ENCODE results near the gene KCNQ5.

KCNQ5 gene

DNA sequence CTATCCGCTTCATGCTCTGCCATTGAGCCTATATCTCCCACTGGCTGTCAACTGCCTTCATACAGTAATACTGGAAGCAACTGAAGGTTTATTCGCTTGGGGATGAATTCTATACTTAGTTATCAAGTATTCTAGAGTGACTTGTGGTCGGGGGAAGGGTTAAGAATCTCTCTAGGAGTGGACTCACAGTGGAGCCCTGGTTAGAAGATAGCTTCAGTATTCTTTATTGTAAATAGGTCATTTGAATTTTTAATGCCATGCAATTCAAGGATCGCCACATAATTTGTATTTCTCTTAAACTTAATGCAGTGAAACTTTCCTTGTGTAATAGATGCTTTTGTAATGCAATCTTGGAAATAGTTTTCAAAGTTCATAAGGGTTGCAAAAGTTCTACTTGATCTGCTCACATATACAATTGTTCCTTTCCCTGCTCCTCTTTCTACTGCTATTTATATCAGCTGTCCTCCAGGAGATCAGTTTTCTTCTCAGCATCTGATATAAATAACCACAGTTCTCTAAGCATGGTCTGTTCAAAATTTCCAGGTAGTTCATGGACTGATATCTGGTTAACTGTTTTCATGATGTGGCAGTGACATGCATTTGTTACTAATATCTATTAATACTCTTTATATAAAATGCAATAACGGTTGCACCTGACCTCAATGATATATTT is 120.3 kb downstream of the KCNQ5 start:
- DNase-seq (ENCODE audit: low read depth) = no peak

DNA sequence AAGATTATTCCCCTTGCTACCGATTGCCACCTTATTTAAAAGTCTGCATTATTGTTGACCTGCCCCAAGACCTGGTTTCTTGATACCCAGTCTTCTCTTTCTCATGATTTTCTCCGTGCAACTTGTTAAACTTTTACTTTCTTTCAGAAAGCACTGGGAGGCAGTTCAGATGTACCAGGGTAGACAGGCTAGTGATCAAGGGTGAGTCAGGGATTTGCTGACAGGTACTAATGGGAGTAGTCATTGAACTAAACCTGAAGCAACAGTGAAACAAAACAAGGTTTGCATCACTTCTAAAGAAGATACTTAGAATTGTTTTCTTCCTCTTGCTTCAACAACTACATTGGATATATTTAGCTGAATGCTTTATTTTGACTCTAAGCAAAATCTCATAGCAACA is 124.4 kb downstream of the KCNQ5 start:
- no peak for DNase-seq (ENCODE audit: low read depth)

DNA sequence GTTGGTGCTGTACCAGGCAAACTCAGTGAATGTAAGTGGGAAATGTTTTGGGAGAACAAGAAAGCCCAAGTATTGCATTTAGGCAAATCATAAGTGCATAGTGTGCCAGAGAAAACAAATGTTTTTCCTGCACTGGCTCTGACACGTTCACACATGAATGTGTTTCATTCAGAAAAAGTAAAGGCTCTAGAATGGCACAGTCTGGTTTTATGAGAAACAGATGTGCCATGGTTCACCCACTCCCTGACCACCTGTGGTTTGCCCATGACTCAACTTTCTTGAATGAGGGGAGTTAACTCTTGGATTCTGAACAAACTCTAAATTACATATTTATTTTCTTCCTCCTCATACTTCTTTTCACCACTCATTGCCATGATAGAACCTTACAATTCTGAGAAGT is 126.9 kb downstream of the KCNQ5 start:
- DNase-seq (ENCODE audit: low read depth) = peak; percentile 81

DNA sequence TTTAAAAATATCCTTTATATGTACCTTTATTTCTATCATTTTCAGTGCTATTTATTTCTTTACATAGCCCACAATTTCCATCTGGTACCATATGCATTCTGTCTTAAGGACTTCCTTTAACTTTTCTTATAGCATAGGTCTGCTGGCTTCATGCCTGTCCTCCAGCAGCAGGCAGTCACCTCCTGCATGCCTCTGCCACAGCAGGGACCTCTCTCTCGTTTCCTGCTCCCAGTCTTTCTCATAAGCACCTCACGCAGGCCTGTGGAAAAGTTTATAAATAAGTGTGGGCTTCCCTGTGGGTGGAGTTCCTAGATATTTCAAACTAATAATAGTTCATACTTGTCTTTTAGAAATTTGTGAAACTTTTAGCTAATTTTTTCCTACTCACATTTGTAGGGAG is 133.9 kb downstream of the KCNQ5 start:
- no peak for DNase-seq (ENCODE audit: low read depth)

DNA sequence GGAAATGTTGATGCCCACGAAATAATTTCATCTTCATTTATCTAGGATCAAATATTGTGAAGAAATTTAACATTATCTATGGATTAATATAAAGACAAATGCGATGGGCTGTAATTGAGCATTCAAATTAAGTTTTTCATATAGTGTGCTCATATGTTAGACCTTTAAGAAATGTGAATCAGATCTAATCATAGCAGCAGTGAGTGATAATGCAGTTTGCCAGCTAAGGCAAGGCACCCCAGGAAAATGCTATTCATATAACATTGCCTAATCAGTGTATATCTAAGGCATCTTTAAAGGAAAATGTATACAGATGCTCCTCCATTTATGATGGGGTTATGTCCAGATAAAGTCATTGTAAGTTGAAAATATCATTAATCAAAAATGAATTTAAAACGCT is 135.2 kb downstream of the KCNQ5 start:
- DNase-seq (ENCODE audit: low read depth) = no peak

DNA sequence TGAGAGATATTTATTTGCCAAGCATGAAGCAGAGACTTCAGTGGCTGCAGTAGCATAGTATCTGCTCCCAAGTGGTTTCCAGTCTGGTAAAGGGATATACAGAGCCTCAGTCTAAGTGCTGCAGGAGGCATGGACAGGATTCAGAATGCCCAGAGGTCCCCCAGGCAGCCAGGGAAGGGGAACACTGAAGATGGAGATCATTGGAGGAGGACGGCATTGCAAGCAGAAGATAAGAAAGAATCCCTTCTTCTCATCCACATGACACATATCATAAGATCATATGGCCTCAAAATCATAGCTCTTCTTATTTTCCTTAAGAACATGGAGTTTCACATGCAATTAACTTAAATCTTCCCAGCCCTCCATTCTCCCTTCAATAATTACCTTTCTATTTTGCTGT is 136.1 kb downstream of the KCNQ5 start:
- no peak for DNase-seq (ENCODE audit: low read depth)

DNA sequence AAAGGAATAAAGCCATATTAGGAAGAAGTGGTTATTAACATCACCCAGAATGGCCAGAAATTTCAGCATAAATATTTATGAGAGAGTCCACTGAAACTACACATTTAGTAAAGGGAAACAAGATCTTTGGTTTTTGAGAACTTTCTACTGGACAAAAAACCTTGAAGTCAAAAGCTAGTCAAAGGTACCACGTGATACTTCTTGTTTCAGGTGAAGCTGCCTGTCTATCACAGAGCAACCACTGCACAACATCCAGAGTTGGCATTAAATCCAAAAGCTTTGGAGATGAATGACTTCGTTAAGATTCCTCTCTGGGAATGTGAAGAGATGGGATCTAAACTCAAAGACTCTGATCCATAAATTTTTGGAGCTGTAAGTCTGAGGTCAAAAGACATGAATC is 137.0 kb downstream of the KCNQ5 start:
- DNase-seq (ENCODE audit: low read depth) = no peak

DNA sequence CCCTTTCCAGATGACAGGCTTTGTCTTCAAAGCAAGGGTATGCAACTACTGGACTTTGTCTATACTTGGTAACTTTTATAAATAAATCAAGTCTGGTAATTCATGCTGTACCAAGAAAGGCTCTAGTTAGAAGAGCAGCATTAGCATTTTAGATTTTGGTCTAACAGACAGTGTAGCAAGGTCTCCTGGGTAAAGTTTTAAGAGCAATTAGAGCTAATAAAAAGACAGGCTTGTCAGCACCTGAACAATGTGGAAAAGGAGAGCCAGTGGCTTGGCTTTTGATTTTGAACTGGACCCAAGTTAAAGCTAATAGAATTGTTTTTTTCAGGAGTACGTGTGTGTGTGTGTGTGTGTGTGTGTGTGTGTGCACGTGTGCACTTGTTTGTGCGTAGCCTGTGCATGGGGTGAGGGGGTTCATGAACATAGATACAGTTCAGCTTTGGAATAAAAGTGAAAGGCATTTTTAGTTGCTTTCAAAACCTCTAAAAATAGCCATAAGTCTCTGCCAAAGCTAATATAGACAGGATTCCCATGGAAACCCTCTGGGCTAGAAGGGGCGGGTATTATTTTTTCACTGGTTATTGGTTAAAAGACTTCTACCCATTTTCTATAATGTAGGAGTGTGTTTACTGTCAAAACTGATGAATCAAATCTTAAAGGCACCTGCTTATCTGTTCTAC is 138.4 kb downstream of the KCNQ5 start:
- DNase-seq (ENCODE audit: low read depth) = peak; percentile 36

DNA sequence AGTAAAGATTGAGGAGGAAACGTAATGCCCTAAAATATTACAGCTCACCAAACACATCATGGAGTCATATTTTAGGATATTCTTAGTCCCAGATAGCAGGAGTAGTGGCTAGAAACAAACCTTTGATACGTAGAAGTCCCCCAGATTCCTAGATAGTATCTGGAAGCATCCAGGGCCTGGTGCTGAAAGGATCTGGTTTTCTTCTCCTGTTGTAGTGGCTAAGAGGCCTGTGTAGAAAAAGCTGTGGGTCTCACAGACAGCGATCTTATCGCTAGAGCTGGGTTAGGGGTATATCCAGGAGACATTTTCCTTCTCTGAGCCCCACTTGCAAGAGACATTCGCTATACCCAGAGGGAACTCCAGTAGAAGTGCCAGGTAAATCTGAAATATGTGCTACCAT is 139.9 kb downstream of the KCNQ5 start:
- DNase-seq (ENCODE audit: low read depth) = no peak

DNA sequence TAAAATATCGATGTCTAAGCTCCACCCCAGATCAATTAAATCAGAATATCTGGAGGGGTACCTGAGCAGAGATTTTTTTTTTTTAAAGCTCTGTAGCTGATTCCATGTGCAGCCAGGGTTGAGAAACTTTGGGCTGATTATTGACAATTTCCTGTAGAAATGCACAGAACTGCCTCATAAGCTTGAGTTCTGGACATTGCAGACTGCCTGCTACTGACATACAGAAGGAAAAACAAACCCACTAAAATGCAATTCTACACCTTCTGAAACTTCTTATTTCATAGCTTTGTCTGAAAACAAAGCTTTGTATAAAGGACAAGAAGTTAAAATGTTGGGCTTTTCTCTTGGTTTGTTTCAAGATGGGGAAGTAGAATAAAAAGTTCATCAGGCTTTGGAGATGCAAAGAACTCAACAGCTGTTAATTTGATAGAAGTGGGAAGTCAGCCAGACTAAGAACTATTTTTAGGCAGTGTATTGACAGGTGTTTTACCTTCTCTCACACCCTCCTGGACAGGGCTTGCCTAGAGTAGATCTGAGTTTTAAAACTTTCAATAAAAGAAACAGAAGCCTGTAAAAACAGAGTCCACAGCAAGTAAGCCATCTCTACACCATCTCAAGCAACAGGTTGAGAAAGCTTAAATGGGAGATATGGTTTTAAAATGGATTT is 147.7 kb downstream of the KCNQ5 start:
- DNase-seq (ENCODE audit: low read depth) = no peak

DNA sequence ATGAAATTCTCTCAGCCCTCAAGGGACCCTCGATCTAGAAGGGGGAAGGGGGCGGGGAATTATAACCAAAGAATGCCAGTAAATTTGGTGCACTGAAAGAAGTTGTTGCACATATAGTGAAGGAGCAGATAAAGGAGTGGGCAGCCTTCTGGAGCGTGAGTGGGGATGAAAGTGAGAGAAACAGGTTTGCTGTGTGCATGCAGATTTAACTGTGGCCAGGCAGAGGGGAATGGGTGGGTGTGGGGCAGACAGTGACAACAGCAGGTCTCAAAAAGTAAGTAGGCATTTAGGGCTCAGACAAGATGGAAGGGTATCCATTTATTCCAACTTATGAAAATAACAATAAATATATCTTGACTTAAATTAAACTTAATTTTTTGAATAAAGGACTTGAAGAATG is 149.1 kb downstream of the KCNQ5 start:
- DNase-seq (ENCODE audit: low read depth) = no peak

DNA sequence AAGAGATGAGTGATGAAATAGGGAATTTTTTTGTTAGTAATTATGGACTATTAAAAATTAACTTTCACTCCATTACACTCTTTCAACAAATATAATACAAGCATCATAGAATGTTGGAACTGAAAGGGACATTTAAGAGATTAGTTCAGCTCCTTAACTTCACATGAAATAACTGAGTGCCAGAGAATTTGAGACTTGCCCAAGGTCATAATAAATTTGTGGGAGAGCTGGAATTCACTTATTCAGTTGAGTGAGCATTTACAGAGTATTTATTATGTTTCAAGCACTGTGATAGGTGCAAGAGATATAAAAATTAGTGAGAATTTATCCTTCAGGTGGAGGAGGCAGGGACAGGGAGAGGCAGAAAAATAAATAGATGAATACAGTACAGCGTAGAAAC is 154.6 kb downstream of the KCNQ5 start:
- no peak for DNase-seq (ENCODE audit: low read depth)

DNA sequence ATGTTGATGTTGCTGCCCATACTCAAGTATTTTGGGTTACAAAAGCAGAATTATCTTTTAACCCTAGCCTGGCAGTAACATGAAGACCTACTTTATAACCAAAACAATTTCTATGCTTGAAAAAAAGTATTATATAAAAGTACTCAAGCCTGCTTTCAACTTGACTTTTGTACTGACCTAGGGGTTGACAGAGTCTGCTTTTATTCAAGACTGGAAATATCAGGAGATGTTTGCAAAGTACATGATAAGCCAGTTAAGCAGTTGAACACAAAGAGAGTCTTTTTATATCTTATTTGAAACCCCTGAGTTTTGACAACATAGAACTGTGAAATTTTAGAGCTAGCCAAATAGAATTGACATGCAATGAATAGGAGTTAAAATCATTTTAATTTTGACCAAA is 159.8 kb downstream of the KCNQ5 start:
- no peak for DNase-seq (ENCODE audit: low read depth)

DNA sequence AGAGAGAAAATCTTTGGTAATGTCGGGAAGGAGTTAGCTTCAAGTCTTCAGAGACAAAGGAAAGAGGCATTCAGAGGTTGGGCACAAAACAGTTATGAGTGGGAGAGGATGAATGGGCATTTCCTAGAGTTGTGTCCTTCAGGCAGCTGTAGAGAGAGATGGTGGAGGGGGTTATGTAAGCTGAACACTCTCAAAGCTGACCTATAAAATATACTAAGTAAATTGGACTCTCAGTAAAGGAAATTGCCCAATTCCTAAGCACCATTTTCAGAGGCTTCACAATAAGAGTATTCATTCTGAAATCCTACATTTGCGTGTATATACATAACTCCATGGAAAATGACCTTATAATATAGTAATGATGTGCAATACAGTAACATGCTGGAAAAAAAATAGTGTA is 161.2 kb downstream of the KCNQ5 start:
- no peak for DNase-seq (ENCODE audit: low read depth)

DNA sequence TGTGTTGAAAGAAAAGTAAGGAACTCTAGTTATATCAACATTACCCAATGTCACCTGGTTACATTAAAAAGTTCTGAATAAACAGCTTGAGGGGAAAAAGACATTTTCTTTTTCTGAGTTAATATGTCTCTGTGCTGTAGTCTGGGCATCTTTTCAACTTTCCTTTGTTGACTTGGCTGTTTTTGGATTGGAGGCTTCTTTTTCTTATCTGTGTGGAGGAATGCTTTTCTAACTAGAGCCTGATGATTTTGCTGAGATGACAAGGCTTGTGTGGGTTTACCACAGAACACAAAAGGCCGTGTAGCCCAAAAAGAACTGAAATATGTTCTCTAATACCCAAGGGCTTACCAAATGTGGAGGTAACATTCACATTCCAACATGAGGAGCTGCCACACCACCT is 161.8 kb downstream of the KCNQ5 start:
- peak; percentile 16 for DNase-seq (ENCODE audit: low read depth)

DNA sequence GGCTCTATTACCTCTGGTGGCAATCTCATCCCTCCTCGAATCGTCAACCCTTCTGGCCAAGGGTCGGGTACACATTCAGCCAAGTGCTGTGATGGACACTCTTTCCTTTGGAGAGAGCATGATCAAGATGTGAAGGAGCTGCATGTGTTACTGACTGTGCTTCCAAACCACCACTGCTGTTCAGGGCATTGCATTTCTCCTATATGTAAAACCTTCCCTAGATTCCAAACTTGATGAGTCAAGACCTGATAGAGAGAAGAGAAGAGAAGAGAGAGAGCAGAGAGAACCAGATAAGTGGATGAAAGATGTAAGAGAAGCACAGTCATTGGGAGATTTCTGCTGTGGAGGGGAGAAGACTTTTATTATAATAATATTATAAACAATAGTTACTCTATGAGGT is 162.2 kb downstream of the KCNQ5 start:
- no peak for DNase-seq (ENCODE audit: low read depth)

DNA sequence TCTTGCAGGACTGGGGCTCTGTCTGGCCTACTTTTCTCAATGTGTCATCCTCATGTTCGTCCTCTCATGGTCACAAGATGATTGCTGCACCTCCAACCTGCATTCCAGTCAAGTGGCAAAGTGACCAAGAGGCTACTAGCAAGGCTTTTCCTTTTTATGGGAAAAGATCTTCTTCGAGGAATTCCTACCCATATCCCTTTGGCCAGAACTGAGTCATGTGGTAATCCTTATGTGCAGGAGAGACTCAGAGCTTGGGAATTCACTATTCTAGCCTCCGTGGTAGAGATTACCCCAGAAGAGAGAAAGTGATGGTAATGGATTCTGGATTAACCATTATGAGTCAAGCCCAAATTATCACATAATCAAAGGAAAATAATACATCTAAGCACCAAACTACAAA is 162.7 kb downstream of the KCNQ5 start:
- DNase-seq (ENCODE audit: low read depth) = no peak

DNA sequence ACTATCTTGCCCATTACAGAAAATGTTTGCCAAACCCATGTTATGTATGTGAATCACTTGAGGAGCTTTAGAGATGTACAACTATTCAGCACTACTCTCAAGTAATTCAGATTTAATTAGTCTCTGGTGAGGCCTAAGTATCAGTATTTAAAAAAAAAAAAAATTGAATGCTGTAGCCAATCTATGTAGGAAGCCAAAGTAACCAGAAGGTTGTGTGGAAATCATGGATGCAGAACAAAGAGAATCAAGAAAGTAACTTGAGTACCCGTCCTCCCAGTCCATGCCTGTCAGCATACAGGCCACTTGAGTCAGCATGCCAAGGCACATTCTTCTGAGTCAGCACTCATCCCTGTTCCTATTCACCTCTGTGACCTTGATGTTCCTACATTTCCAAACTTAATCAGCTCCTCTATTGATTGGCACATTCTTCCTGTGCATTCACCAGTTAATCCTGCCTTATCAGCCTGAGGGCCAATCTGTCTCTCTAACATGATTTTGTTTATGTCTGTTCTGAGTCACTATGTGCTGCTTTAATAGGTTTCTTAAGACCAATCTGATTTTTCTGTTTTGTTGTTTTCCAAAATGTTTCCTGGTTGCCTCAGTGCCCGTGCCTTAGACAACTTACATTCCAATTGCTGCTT is 165.6 kb downstream of the KCNQ5 start:
- peak; percentile 90 for DNase-seq (ENCODE audit: low read depth)

DNA sequence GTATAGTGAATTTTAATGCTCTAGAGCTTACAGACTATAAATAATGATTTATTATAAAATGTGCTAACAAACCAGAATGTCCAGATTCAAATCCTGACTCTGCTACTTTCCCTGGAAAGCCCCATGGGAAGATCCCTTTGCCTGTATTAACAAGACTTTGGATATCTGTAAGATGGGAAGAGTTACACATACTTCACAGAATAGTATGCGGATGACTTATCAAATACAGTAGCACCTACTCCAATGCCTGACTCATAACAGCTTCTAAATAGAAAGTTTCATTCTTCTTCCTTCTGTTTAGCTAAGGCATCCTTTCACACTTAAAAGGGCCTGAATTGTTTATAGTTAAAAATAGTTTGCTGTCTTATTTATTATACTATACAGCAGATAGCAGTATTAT is 166.3 kb downstream of the KCNQ5 start:
- no peak for DNase-seq (ENCODE audit: low read depth)

DNA sequence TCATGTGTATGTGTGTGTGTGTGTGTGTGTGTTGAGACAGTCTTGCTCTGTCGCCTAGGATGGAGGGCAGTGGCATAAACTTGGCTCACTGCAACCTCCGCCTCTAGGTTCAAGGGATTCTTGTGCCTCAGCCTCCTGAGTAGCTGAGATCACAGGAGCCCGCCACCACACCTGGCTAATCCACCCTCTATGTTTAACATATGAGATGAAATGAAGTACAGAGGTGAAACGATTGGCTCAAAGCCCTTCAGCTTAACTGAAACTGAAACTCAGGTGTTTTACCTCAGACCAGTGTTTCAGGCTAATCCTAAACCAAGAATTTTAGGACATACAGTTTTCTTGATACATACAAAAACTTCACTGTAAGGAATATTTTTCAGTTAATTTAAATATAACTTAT is 167.3 kb downstream of the KCNQ5 start:
- no peak for DNase-seq (ENCODE audit: low read depth)

DNA sequence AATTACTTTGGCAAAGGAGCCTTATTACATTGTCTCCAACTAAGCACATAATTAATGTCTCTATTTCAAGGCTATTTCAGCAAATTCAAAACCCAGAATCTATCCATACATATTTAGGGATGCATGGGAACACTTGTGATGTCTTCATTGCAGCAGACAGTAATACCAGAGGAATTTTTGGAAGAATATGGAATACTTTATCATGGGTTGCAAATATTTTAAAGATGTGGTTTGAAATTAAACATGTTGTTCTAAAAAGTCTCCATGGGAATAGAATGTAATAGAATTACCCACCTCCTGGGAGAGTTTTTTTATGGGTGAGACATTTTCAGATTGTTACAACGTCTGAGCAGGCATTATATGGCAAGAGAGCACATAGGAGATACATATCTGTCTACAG is 170.8 kb downstream of the KCNQ5 start:
- no peak for DNase-seq (ENCODE audit: low read depth)

DNA sequence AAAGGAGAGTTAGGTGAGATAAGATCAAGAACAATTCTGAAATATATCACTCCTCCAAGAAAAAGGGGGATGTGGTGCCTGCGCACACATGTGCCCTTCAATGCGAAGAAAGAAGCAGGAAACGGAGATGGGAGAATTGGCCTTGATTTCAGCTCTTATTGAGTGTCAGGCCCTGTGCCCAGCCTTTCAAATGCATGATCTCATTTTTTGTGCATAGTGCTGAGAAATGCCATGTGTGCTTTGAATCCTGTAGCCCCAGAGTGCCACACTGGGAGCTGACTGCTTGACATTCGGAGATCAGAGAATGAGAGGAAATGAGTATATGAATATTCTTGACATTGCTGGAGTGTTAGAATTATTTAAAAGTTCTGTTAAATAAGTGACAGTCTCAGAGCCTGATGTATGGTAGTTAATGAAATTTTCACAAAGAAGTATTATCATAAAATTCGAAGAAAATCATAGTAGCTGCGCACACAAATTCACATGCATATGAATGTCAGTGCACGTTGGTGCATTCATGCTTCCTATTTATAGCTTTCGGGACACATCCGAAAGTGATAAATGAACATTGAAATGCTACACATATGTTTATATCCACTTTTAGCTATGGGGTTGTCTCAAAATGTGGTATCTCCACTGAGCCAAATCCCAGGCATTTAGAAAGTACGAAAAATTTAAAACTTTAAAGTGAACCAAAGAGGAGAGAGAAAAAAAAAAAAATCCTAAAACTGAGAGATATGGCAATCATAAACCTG is 172.0 kb downstream of the KCNQ5 start:
- DNase-seq (ENCODE audit: low read depth) = no peak

Measured in fibroblast of the conjunctiva (primary cell).